ENCODE measurements around the gene OVCA2. TPM values are rescaled to one million over a fixed set of nuclear protein-coding genes. Genes with fewer than 3 reads are reported as not detected.

Gene OVCA2
- total and polyA plus RNA-seq, 2 experiments from 2014 or later = 49.2 to 72.5 TPM

GRCh38 chr17:1997289-1997926 lies 44.4 kb upstream of the OVCA2 start:
- 27% methylated on average over 13 of the region's 22 CpGs for WGBS (ENCODE audit: low lambda C conversion rate, missing lambda C conversion rate)
- Histone ChIP-seq H3K36me3 (replicated peaks; ENCODE audit: insufficient read depth, low read depth) (no peaks in the 10 kb centered on the region), H3K4me3 (no peak overlapping the region), H3K79me2 (no peaks in the 10 kb centered on the region), H2AFZ (peak overlapping the region; percentile 76), H3K9me2 (replicated peaks; ENCODE audit: insufficient read depth) (no peaks in the 10 kb centered on the region), H3K27ac (peak overlapping the region; percentile 90), H4K20me1 (ENCODE audit: insufficient read depth, poor library complexity, severe bottlenecking) (no peaks in the 10 kb centered on the region), H3K4me2 (peak overlapping the region; percentile 95), H3K27me3 (no peaks in the 10 kb centered on the region), H3K9me3 (ENCODE audit: low read depth) (no peaks in the 10 kb centered on the region), H3K4me1 (ENCODE audit: insufficient read depth) (peaks cover 46% of the 10 kb centered on the region)
- TF ChIP-seq CTCF (IDR thresholded peaks at IDR 0.05; ENCODE audit: poor library complexity) (no peak), EZH2 (IDR thresholded peaks at IDR 0.05; ENCODE audit: borderline replicate concordance) (no peak), EZH2phosphoT487 (IDR thresholded peaks at IDR 0.05; ENCODE audit: low read depth, severe bottlenecking, unreplicated experiment) (no peak)
- DNase-seq (ENCODE audit: low spot score) = peak; percentile 52

GRCh38 chr17:1997927-1998742 lies 43.7 kb upstream of the OVCA2 start:
- no peaks in the 10 kb centered on the region for H3K79me2 ChIP-seq
- no peaks in the 10 kb centered on the region for H4K20me1 ChIP-seq (ENCODE audit: insufficient read depth, poor library complexity, severe bottlenecking)
- no peaks in the 10 kb centered on the region for H3K27me3 ChIP-seq
- H3K4me1 ChIP-seq (ENCODE audit: insufficient read depth) = peaks cover 46% of the 10 kb centered on the region
- peak overlapping the region; percentile 95 for H3K4me2 ChIP-seq
- peak overlapping the region; percentile 33 for H3K4me3 ChIP-seq
- TF ChIP-seq EZH2 (IDR thresholded peaks at IDR 0.05; ENCODE audit: borderline replicate concordance) (no peak), EZH2phosphoT487 (IDR thresholded peaks at IDR 0.05; ENCODE audit: low read depth, severe bottlenecking, unreplicated experiment) (no peak), CTCF (IDR thresholded peaks at IDR 0.05; ENCODE audit: poor library complexity) (no peak)
- H3K36me3 ChIP-seq (replicated peaks; ENCODE audit: insufficient read depth, low read depth) = no peaks in the 10 kb centered on the region
- peak overlapping the region; percentile 76 for H2AFZ ChIP-seq
- H3K9me3 ChIP-seq (ENCODE audit: low read depth) = no peaks in the 10 kb centered on the region
- WGBS (ENCODE audit: low lambda C conversion rate, missing lambda C conversion rate) = 11% methylated on average over 37 of the region's 92 CpGs
- peak; percentile 88 for DNase-seq (ENCODE audit: low spot score)
- peak overlapping the region; percentile 90 for H3K27ac ChIP-seq
- H3K9me2 ChIP-seq (replicated peaks; ENCODE audit: insufficient read depth) = no peaks in the 10 kb centered on the region

GRCh38 chr17:1999557-2000251 lies 42.1 kb upstream of the OVCA2 start:
- no peaks in the 10 kb centered on the region for H3K27me3 ChIP-seq
- no peak for TF ChIP-seq CTCF (IDR thresholded peaks at IDR 0.05; ENCODE audit: poor library complexity)
- no peak for TF ChIP-seq EZH2phosphoT487 (IDR thresholded peaks at IDR 0.05; ENCODE audit: low read depth, severe bottlenecking, unreplicated experiment)
- H3K36me3 ChIP-seq (replicated peaks; ENCODE audit: insufficient read depth, low read depth) = no peaks in the 10 kb centered on the region
- H4K20me1 ChIP-seq (ENCODE audit: insufficient read depth, poor library complexity, severe bottlenecking) = no peaks in the 10 kb centered on the region
- H2AFZ ChIP-seq = no peak overlapping the region
- WGBS (ENCODE audit: low lambda C conversion rate, missing lambda C conversion rate) = 50% methylated on average over 13 of the region's 13 CpGs
- H3K4me2 ChIP-seq = peak overlapping the region; percentile 62
- H3K4me3 ChIP-seq = no peak overlapping the region
- no peaks in the 10 kb centered on the region for H3K9me3 ChIP-seq (ENCODE audit: low read depth)
- H3K79me2 ChIP-seq = no peaks in the 10 kb centered on the region
- no peaks in the 10 kb centered on the region for H3K9me2 ChIP-seq (replicated peaks; ENCODE audit: insufficient read depth)
- H3K4me1 ChIP-seq (ENCODE audit: insufficient read depth) = peaks cover 46% of the 10 kb centered on the region
- DNase-seq (ENCODE audit: low spot score) = peak; percentile 71
- H3K27ac ChIP-seq = peak overlapping the region; percentile 76

Measured in hepatocyte (in vitro differentiated cells).